Activated T-helper 1 cell treated with anti-CD3 and anti-CD28 coated beads, Interleukin-12 subunit alpha, Interleukin-12 subunit beta, Interleukin-2, Interleukin-4 antibody, amounts not matched to agents 30 ng/mL and 10 ng/mL and 1 ng/mL, durations not matched to agents 14 hours and 24 hours and 36 hours (primary cell): Measurements from ENCODE around the gene IL1RAPL1. TPM values are rescaled to one million over a fixed set of nuclear protein-coding genes. Genes with fewer than 3 reads are reported as not detected.

Source experiments
- DNase-seq: peaks from one replicate; pipeline ENCODE4 v3.0.0; 2021; ENCODE audit warnings: low spot score
- H3K27ac Mint-ChIP-seq: one replicate; pipeline ENCODE4 v1.8.0; 2021; ENCODE audit warnings: mild to moderate bottlenecking, mixed read lengths
- H3K27me3 Mint-ChIP-seq: one replicate; pipeline ENCODE4 v1.8.0; 2022; ENCODE audit warnings: mild to moderate bottlenecking, moderate library complexity, mixed read lengths; ENCODE audit not compliant: insufficient read depth
- H3K36me3 Mint-ChIP-seq: one replicate; pipeline ENCODE4 v1.8.0; 2021; ENCODE audit warnings: low read depth, mixed read lengths
- H3K4me1 Mint-ChIP-seq: one replicate; pipeline ENCODE4 v1.8.0; 2021; ENCODE audit warnings: low read depth, mixed read lengths
- H3K4me3 Mint-ChIP-seq: one replicate; pipeline ENCODE4 v1.8.0; 2021; ENCODE audit warnings: mild to moderate bottlenecking, moderate library complexity, mixed read lengths
- H3K9me3 Mint-ChIP-seq: one replicate; pipeline ENCODE4 v1.8.0; 2021; ENCODE audit warnings: mixed read lengths
- intact Hi-C: fragments of 100-400 bp; cut with micrococcal nuclease; formaldehyde crosslinking; loops from one replicate; pipeline ENCODE4 v1.15.1; 2024
- total RNA-seq: library from RNA; stranded (reverse); gene quantifications from 2 replicates; pipeline ENCODE4 v1.2.3, GENCODE V29; 2022

The IL1RAPL1 gene
- total RNA-seq, 1 donor from 2014 or later: not detected

DNA sequence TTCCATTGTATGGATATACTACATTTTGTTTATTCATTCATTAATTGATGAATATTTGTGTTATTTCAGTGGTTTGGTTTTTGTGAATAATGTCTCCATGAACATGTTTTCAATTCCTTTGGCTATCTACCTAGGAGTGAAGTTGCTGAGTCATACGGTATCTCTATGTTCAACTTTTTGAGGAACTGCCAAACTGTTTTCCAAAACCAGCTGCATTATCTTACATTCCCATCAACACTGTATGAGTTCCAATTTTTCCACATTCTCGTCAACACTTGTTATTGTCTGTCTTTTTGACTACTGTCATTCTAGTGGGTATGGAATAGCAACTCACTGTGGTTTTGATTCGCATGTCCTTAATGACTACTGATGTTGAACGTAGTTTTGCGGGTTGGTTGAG is 1239.5 kb downstream of the IL1RAPL1 start:
- H3K27me3 Mint-ChIP-seq: no peaks in the 10 kb centered on the region
- no peak for DNase-seq
- H3K9me3 Mint-ChIP-seq: no peaks in the 10 kb centered on the region
- intact Hi-C loops: no loop called here
- H3K36me3 Mint-ChIP-seq: no peaks in the 10 kb centered on the region
- H3K27ac Mint-ChIP-seq: no peak overlapping the region
- no peaks in the 10 kb centered on the region for H3K4me1 Mint-ChIP-seq
- H3K4me3 Mint-ChIP-seq: no peak overlapping the region

DNA sequence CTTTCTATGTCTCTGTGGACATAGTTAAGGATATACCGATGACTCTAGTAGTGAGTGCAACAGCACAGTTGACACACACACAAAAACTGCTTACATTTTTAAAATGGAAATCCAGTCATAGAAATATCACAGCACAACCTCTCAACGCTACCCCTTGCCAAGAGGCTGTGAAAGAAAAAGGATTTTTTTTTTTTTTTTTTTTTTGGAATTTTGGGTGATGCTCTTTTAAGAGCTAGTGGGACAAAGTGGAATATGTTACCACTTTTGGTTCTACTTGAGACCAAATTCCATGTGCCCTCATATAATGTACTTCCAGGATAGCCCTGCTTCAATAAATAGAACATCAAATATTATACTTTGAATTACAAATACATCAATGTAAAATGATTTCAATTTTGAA is 1247.1 kb downstream of the IL1RAPL1 start:
- Mint-ChIP-seq H3K9me3 (no peaks in the 10 kb centered on the region), H3K4me1 (no peaks in the 10 kb centered on the region), H3K36me3 (no peaks in the 10 kb centered on the region), H3K27ac (no peak overlapping the region), H3K27me3 (no peaks in the 10 kb centered on the region), H3K4me3 (no peak overlapping the region)
- DNase-seq: no peak
- intact Hi-C loops: no loop called here

DNA sequence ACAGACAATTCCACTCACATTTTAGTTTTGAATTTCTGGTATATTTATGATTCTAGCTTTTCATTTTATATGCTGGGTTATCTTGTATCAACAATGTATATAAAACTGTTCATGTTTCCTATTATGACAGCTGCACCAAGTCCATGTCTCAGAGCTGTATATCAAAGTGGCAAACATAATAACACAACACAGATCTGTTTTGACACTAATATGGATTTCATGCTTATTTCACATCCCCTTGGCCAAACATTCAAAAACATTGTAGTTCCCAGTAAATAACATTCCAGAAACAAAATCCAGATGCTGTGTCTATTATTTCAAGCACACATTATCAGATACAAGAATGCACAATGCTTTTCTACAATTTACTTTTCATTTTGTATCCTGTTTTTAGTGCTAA is 1247.5 kb downstream of the IL1RAPL1 start:
- H3K36me3 Mint-ChIP-seq: no peaks in the 10 kb centered on the region
- H3K27ac Mint-ChIP-seq: no peak overlapping the region
- H3K27me3 Mint-ChIP-seq: no peaks in the 10 kb centered on the region
- DNase-seq: no peak
- no peak overlapping the region for H3K4me3 Mint-ChIP-seq
- H3K4me1 Mint-ChIP-seq: no peaks in the 10 kb centered on the region
- intact Hi-C loops: no loop called here
- H3K9me3 Mint-ChIP-seq: no peaks in the 10 kb centered on the region

- H3K9me3 Mint-ChIP-seq: no peaks in the 10 kb centered on the region
- no peak overlapping the region for H3K4me3 Mint-ChIP-seq
- no peaks in the 10 kb centered on the region for H3K36me3 Mint-ChIP-seq
- no peak overlapping the region for H3K27ac Mint-ChIP-seq
- intact Hi-C loops: no loop called here
- no peaks in the 10 kb centered on the region for H3K4me1 Mint-ChIP-seq
- no peak for DNase-seq
- H3K27me3 Mint-ChIP-seq: no peaks in the 10 kb centered on the region
Observed at GRCh38 chrX:29841750-29842149, 1254.5 kb downstream of the IL1RAPL1 start.

- Mint-ChIP-seq H3K27me3 (no peaks in the 10 kb centered on the region), H3K36me3 (no peaks in the 10 kb centered on the region), H3K4me3 (no peak overlapping the region), H3K4me1 (no peaks in the 10 kb centered on the region), H3K9me3 (no peaks in the 10 kb centered on the region), H3K27ac (no peak overlapping the region)
- intact Hi-C loops: no loop called here
- no peak for DNase-seq
Observed at GRCh38 chrX:29842552-29842951, 1255.3 kb downstream of the IL1RAPL1 start.

DNA sequence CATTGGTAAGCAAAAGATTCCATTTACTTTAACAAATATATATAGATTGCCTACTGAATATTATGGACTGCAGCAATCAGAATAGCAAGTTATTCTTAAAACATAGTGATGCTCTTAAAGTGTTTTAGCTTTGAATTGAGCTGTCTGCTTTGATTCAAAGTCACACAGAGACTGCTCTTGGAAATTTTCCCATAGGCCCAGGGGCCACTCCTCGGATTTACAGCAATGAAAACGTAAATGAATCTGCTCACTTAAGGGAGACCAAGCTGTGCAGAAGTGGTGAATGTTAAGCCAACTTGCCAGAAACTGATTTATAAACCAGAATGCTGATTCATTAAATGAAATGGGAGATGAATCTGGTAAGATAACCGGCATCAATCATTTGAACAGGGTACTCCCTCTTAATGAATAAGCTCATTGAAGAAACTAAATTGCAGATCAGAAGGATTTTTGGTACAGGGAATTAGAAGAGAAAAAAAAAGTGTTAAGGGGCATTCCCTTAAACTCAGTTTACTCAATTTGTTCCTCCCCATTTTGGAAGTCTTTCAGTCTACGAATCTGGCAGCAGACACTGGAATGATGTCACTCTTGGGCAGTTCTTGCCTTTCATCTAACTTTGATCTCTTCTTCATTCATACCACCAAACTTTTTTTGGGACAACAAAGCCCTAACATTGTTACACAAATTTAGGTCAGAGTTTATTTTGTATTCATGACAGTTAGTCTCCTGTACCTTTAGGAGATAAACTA is 1264.8 kb downstream of the IL1RAPL1 start:
- Mint-ChIP-seq H3K27ac (no peak overlapping the region), H3K4me1 (no peaks in the 10 kb centered on the region), H3K4me3 (no peak overlapping the region), H3K27me3 (no peaks in the 10 kb centered on the region), H3K36me3 (no peaks in the 10 kb centered on the region), H3K9me3 (no peaks in the 10 kb centered on the region)
- no peak for DNase-seq
- intact Hi-C loops: no loop called here

DNA sequence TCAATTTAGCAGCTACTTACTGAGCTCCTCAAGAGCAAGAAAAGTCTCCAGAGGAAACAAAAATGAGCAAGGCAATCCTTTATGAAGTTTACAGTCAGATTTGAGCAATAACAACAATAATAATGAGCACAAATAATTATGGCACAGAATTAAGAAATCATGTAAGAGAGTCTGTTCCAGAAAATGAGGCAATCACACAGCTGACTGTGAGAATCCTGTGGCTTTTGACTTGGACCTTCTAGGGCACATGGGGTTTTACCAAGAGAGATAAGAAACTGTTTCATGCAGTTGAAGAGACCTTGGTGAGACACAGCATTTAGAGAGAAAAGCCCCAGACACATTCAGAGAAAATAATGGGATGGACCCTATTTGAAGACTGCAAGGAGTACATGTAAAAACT is 1265.5 kb downstream of the IL1RAPL1 start:
- no peaks in the 10 kb centered on the region for H3K36me3 Mint-ChIP-seq
- no peak overlapping the region for H3K4me3 Mint-ChIP-seq
- intact Hi-C loops: no loop called here
- DNase-seq: no peak
- no peaks in the 10 kb centered on the region for H3K9me3 Mint-ChIP-seq
- no peaks in the 10 kb centered on the region for H3K4me1 Mint-ChIP-seq
- H3K27ac Mint-ChIP-seq: no peak overlapping the region
- no peaks in the 10 kb centered on the region for H3K27me3 Mint-ChIP-seq

GRCh38 chrX:29858714-29859113 is 1271.5 kb downstream of the IL1RAPL1 start:
- intact Hi-C loops: no loop called here
- Mint-ChIP-seq H3K9me3 (no peaks in the 10 kb centered on the region), H3K4me3 (no peak overlapping the region), H3K36me3 (no peaks in the 10 kb centered on the region), H3K27me3 (no peaks in the 10 kb centered on the region), H3K4me1 (no peaks in the 10 kb centered on the region), H3K27ac (no peak overlapping the region)
- DNase-seq: no peak

DNA sequence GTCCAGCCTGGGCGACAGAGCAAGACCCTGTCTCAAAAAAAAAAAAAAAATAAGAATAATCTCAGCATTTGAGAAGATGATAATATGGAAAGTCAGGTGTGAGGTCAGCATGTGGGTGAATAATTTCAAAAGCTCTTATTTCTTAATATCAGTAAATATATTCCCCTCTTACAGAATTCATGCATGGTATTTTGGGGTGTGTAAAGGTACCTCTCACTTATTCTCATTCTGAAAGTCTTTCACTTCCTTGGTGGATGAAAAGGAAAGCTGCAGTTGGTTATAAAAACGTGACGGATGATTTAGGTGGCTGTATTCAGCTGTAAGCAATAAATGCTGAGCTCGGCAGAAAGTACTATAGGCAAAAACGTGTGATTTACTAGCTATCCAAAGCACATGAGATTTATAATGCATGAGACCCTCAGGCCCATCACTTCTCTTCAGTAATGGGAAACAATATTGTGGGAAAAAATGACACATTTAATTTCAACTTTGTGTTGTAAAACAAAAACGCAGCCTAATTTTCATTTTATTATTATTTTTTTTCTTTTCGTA is 1275.0 kb downstream of the IL1RAPL1 start:
- no peaks in the 10 kb centered on the region for H3K4me1 Mint-ChIP-seq
- no peak for DNase-seq
- H3K36me3 Mint-ChIP-seq: no peaks in the 10 kb centered on the region
- intact Hi-C loops: no loop called here
- no peak overlapping the region for H3K4me3 Mint-ChIP-seq
- no peaks in the 10 kb centered on the region for H3K27me3 Mint-ChIP-seq
- no peak overlapping the region for H3K27ac Mint-ChIP-seq
- no peaks in the 10 kb centered on the region for H3K9me3 Mint-ChIP-seq

DNA sequence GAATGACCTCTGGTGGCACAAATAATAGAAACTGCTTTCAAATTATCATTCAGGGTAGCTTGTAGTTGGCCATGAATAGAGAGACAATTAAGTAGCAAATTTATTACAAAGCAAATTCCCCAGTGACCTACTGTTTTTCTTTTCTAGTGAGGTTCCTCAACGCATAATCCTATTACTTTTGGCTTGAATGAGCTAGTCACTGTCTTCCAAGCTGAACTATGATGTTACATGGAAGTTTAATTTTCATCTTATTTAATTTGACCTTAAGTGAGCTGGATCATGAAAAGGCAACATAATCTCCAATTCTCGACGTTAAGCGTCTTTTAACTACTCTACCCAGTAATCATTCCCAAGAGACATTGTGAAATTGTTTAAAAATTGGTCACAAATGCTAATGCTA is 1280.7 kb downstream of the IL1RAPL1 start:
- no peak overlapping the region for H3K27ac Mint-ChIP-seq
- H3K9me3 Mint-ChIP-seq: no peaks in the 10 kb centered on the region
- no peak for DNase-seq
- no peak overlapping the region for H3K4me3 Mint-ChIP-seq
- no peaks in the 10 kb centered on the region for H3K27me3 Mint-ChIP-seq
- H3K36me3 Mint-ChIP-seq: no peaks in the 10 kb centered on the region
- intact Hi-C loops: no loop called here
- H3K4me1 Mint-ChIP-seq: no peaks in the 10 kb centered on the region

DNA sequence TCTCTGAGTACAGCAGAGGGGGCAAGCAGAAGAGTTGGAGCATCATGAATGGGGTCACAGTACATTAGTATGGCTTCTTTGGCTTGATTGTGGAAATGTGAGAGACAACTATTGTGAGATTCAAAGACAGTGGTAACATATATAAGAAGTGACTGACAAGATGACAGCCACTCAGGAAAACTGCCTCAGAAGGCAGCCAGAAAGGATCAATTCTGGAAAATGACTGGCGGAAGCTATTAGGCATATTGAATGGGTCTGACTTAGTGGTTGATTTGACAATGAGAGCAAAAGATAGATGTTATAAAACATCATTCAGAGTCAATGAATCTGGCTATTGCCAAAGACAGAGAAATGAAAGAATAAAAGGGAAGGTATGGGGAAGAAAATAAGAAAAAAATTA is 1282.6 kb downstream of the IL1RAPL1 start:
- Mint-ChIP-seq H3K4me3 (no peak overlapping the region), H3K27me3 (no peaks in the 10 kb centered on the region), H3K36me3 (no peaks in the 10 kb centered on the region), H3K27ac (no peak overlapping the region), H3K9me3 (no peaks in the 10 kb centered on the region), H3K4me1 (no peaks in the 10 kb centered on the region)
- intact Hi-C loops: no loop called here
- no peak for DNase-seq

GRCh38 chrX:29870608-29871007 is 1283.4 kb downstream of the IL1RAPL1 start:
- Mint-ChIP-seq H3K27ac (no peak overlapping the region), H3K27me3 (no peaks in the 10 kb centered on the region), H3K4me3 (no peak overlapping the region), H3K36me3 (no peaks in the 10 kb centered on the region), H3K4me1 (no peaks in the 10 kb centered on the region), H3K9me3 (no peaks in the 10 kb centered on the region)
- intact Hi-C loops: no loop called here
- no peak for DNase-seq

GRCh38 chrX:29872831-29873230 is 1285.6 kb downstream of the IL1RAPL1 start:
- H3K9me3 Mint-ChIP-seq: no peaks in the 10 kb centered on the region

GRCh38 chrX:29876733-29877132 is 1289.5 kb downstream of the IL1RAPL1 start:
- Mint-ChIP-seq H3K36me3 (no peaks in the 10 kb centered on the region), H3K4me3 (no peak overlapping the region), H3K4me1 (no peaks in the 10 kb centered on the region), H3K27me3 (no peaks in the 10 kb centered on the region), H3K9me3 (no peaks in the 10 kb centered on the region), H3K27ac (no peak overlapping the region)
- DNase-seq: no peak
- intact Hi-C loops: no loop called here

More at GRCh38 chrX:29872831-29873230, 1285.6 kb downstream of the IL1RAPL1 start:
- Mint-ChIP-seq H3K4me1 (no peaks in the 10 kb centered on the region), H3K4me3 (no peak overlapping the region), H3K27ac (no peak overlapping the region), H3K36me3 (no peaks in the 10 kb centered on the region), H3K27me3 (no peaks in the 10 kb centered on the region)
- intact Hi-C loops: no loop called here
- DNase-seq: no peak
